Measurements from ENCODE around the gene HCRT. TPM values are rescaled to one million over a fixed set of nuclear protein-coding genes. Genes with fewer than 3 reads are reported as not detected.

The HCRT gene
- total RNA-seq, 2 experiments from 2014 or later: not detected

DNA sequence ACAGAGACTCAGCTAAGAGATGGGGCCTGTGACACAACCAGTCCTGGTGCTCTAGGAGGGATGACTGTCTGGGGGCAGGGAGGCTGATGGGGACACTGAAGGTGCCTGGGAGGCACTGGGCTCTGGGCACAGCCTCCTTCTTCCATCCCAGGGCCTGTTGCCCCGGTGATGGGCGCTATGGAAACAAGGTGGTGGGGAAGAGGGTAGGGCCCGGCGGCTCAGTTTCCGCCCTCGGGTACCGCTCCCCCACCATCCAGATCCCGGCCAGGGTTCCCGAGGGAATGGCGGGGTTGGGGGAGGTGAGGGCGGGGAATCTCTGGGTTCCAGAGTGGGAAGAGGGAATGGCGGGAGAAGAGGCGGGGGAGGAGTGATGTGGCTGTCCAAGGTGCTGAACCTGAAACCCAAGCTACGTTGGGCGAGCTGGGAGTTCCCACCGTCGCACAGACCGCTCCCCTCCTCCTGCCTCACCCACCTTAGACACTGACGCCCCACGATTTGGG is 5.3 kb downstream of the HCRT start:
- no peaks in the 10 kb centered on the region for H3K9me2 ChIP-seq (ENCODE audit: insufficient read depth, low read length)
- peak; percentile 13 for DNase-seq (ENCODE audit: low spot score)
- ChIA-PET POLR2A (no interaction called here), CTCF (ENCODE audit: unreplicated experiment) (no interaction called here)
- H3K27ac ChIP-seq (ENCODE audit: low read depth, low read length, poor library complexity, severe bottlenecking): no peak overlapping the region
- no peak for TF ChIP-seq EZH2phosphoT487 (IDR thresholded peaks at IDR 0.05; ENCODE audit: borderline replicate concordance, low read depth, low read length)
- TF ChIP-seq, protein P1, sequence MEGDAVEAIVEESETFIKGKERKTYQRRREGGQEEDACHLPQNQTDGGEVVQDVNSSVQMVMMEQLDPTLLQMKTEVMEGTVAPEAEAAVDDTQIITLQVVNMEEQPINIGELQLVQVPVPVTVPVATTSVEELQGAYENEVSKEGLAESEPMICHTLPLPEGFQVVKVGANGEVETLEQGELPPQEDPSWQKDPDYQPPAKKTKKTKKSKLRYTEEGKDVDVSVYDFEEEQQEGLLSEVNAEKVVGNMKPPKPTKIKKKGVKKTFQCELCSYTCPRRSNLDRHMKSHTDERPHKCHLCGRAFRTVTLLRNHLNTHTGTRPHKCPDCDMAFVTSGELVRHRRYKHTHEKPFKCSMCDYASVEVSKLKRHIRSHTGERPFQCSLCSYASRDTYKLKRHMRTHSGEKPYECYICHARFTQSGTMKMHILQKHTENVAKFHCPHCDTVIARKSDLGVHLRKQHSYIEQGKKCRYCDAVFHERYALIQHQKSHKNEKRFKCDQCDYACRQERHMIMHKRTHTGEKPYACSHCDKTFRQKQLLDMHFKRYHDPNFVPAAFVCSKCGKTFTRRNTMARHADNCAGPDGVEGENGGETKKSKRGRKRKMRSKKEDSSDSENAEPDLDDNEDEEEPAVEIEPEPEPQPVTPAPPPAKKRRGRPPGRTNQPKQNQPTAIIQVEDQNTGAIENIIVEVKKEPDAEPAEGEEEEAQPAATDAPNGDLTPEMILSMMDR (conservative IDR thresholded peaks at IDR 0.05; ENCODE audit: low read length): no peak
- no peaks in the 10 kb centered on the region for H3K9me3 ChIP-seq (ENCODE audit: low read length)
- H3K4me1 ChIP-seq (ENCODE audit: insufficient read depth, low read length, poor library complexity, severe bottlenecking): peaks cover 26% of the 10 kb centered on the region
- H3K79me2 ChIP-seq (ENCODE audit: insufficient read depth, low read depth, low read length): no peaks in the 10 kb centered on the region
- intact Hi-C loops (cut with micrococcal nuclease; ENCODE audit: unreplicated experiment): loop anchor here (2.0 to 10.0 kb wide), 3 partner anchors 48 to 225 kb away; no protein-coding TSS in a partner anchor
- no peaks in the 10 kb centered on the region for H3K36me3 ChIP-seq (ENCODE audit: insufficient read depth, low read length)
- BruUV-seq (replicated peaks): no TSS peak
- H3K4me2 ChIP-seq (ENCODE audit: low read length): no peak overlapping the region
- H3K4me3 ChIP-seq (ENCODE audit: low read depth, low read length, poor library complexity, severe bottlenecking): no peak overlapping the region
- H4K20me1 ChIP-seq (ENCODE audit: insufficient read depth, low read length): no peaks in the 10 kb centered on the region
- H2AFZ ChIP-seq (ENCODE audit: low read length): no peak overlapping the region

DNA sequence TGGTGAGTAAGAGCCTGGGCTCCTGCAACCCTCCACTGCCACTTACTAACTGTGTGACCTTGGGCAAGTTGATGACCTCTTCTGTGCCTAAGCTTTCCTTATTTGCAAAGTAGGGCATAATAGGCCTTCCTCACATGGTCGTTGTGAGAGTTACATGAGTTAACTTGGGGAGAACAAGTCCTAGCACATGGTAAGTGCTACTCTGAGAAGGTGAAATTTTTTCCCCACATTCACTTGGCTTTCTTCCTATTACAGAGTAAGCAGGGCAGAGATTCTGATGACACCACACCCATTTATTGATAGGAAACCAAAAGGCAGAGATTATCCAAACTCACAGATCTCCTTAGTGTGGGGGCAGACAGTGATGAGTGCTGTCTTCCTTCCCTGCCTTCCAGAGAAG is 5.9 kb downstream of the HCRT start:
- ChIA-PET POLR2A (no interaction called here), CTCF (ENCODE audit: unreplicated experiment) (no interaction called here)
- Histone ChIP-seq H2AFZ (ENCODE audit: low read length) (no peak overlapping the region), H3K9me2 (ENCODE audit: insufficient read depth, low read length) (no peaks in the 10 kb centered on the region), H3K4me3 (ENCODE audit: low read depth, low read length, poor library complexity, severe bottlenecking) (no peak overlapping the region), H3K27ac (ENCODE audit: low read depth, low read length, poor library complexity, severe bottlenecking) (no peak overlapping the region), H3K4me1 (ENCODE audit: insufficient read depth, low read length, poor library complexity, severe bottlenecking) (peaks cover 20% of the 10 kb centered on the region), H3K4me2 (ENCODE audit: low read length) (no peak overlapping the region), H3K79me2 (ENCODE audit: insufficient read depth, low read depth, low read length) (no peaks in the 10 kb centered on the region), H3K36me3 (ENCODE audit: insufficient read depth, low read length) (no peaks in the 10 kb centered on the region), H3K9me3 (ENCODE audit: low read length) (no peaks in the 10 kb centered on the region), H4K20me1 (ENCODE audit: insufficient read depth, low read length) (no peaks in the 10 kb centered on the region)
- no peak for TF ChIP-seq EZH2phosphoT487 (IDR thresholded peaks at IDR 0.05; ENCODE audit: borderline replicate concordance, low read depth, low read length)
- TF ChIP-seq, protein P1 (conservative IDR thresholded peaks at IDR 0.05; ENCODE audit: low read length): no peak
- intact Hi-C loops (cut with micrococcal nuclease; ENCODE audit: unreplicated experiment): no loop called here
- no peak for DNase-seq (ENCODE audit: low spot score)
- no TSS peak for BruUV-seq (replicated peaks)

DNA sequence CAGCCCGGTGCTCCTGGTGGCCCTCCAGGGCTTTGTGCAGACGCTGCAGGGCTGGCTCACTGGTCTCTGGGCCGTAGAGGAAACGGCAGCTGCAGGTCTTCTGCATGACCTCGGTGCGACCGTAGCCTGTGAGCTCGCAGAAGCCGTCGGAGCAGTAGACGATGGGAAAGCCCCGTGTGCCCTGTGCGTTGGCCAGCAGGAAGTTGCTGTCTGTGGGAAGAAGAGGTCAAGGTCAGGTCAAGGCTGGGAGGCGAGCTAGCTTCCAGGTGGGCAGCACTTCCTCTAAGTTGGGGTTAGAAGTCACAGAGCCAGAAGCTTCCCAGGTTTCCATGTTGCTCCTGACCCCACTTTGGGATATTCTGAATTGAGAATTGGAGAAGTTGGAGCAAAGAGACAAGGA is 6.4 kb downstream of the HCRT start:
- H3K9me3 ChIP-seq (ENCODE audit: low read length): no peaks in the 10 kb centered on the region
- no peak overlapping the region for H3K4me3 ChIP-seq (ENCODE audit: low read depth, low read length, poor library complexity, severe bottlenecking)
- no peaks in the 10 kb centered on the region for H3K9me2 ChIP-seq (ENCODE audit: insufficient read depth, low read length)
- H3K79me2 ChIP-seq (ENCODE audit: insufficient read depth, low read depth, low read length): no peaks in the 10 kb centered on the region
- H3K36me3 ChIP-seq (ENCODE audit: insufficient read depth, low read length): no peaks in the 10 kb centered on the region
- POLR2A ChIA-PET: no interaction called here
- CTCF ChIA-PET (ENCODE audit: unreplicated experiment): no interaction called here
- no peaks in the 10 kb centered on the region for H4K20me1 ChIP-seq (ENCODE audit: insufficient read depth, low read length)
- BruUV-seq (replicated peaks): no TSS peak
- intact Hi-C loops (cut with micrococcal nuclease; ENCODE audit: unreplicated experiment): no loop called here
- DNase-seq (ENCODE audit: low spot score): peak; percentile 16
- TF ChIP-seq EZH2phosphoT487 (IDR thresholded peaks at IDR 0.05; ENCODE audit: borderline replicate concordance, low read depth, low read length): no peak
- TF ChIP-seq, protein P1 (conservative IDR thresholded peaks at IDR 0.05; ENCODE audit: low read length): no peak
- H3K27ac ChIP-seq (ENCODE audit: low read depth, low read length, poor library complexity, severe bottlenecking): no peak overlapping the region
- H3K4me1 ChIP-seq (ENCODE audit: insufficient read depth, low read length, poor library complexity, severe bottlenecking): peaks cover 17% of the 10 kb centered on the region
- no peak overlapping the region for H3K4me2 ChIP-seq (ENCODE audit: low read length)
- H2AFZ ChIP-seq (ENCODE audit: low read length): no peak overlapping the region

Measured in OCI-LY7 (cell line).